Vagina (tissue), 2 donors: Measurements from ENCODE around the gene CNGA4. TPM values are rescaled to one million over a fixed set of nuclear protein-coding genes. Genes with fewer than 3 reads are reported as not detected.

Experiments
- DNase-seq, 2 donors: peaks; one replicate each; pipeline ENCODE4 v3.0.0-alpha.2; 2017; ENCODE audit errors: extremely low spot score in 2 of 2
- H3K27ac ChIP-seq: fragments of 200-600 bp; sonication (generic); one replicate; pipeline ENCODE4 v1.5.1; 2019
- H3K27me3 ChIP-seq: fragments of 200-600 bp; sonication (generic); one replicate; pipeline ENCODE4 v1.5.1; 2019
- H3K36me3 ChIP-seq, 2 donors: fragments of 200-600 bp; sonication (generic); one replicate each; pipeline ENCODE4 v1.5.1; 2017 to 2019
- H3K4me1 ChIP-seq: fragments of 200-600 bp; sonication (generic); one replicate; pipeline ENCODE4 v1.5.1; 2019
- H3K4me3 ChIP-seq, 2 donors: fragments of 200-600 bp; sonication (generic); 1 replicate in 1 of 2; 2 replicates in 1 of 2; pipeline ENCODE4 v1.5.1; 2016 to 2019
- H3K9me3 ChIP-seq: fragments of 200-600 bp; sonication (generic); one replicate; pipeline ENCODE4 v1.5.1; 2019
- CTCF ChIP-seq, 3 experiments: fragments of 450-650 bp in 2 of 3; fragments of 200-600 bp in 1 of 3; sonication (generic) in 1 of 3; IDR thresholded peaks; one replicate each; pipeline ENCODE4 v1.5.1; 2017 to 2019; ENCODE audit warnings: antibody characterized with exemption in 3 of 3, mild to moderate bottlenecking in 2 of 3, moderate library complexity in 2 of 3
- POLR2A ChIP-seq, 2 donors: fragments of 450-650 bp; IDR thresholded peaks; one replicate each; pipeline ENCODE4 v1.6.1; 2017; ENCODE audit warnings: antibody characterized with exemption in 2 of 2, mild to moderate bottlenecking in 2 of 2, moderate library complexity in 2 of 2
- POLR2AphosphoS5 ChIP-seq, 2 donors: sonication (generic); formaldehyde crosslinking; IDR thresholded peaks; one replicate each; pipeline ENCODE4 v1.9.0; 2017; ENCODE audit warnings: antibody characterized with exemption in 2 of 2, mild to moderate bottlenecking in 2 of 2, low read depth in 1 of 2; ENCODE audit not compliant: insufficient read depth in 1 of 2
- intact Hi-C: fragments of 100-400 bp; cut with DNase I; formaldehyde crosslinking; loops from one replicate; pipeline ENCODE4 v1.15.1; 2023
- total RNA-seq: library from RNA; depleted of rRNA; stranded (reverse); fragments of >200 nt; gene quantifications from one replicate; pipeline ENCODE4 v1.2.3, GENCODE V29; 2016

CNGA4 gene
- total RNA-seq, 1 donor from 2014 or later = not detected

- H3K9me3 ChIP-seq = no peaks in the 10 kb centered on the region
- no peak for DNase-seq
- intact Hi-C loops = no loop called here
Observed at GRCh38 chr11:6268820-6269219, 29.9 kb downstream of the CNGA4 start.

GRCh38 chr11:6269994-6270393 is 31.1 kb downstream of the CNGA4 start:
- no peaks in the 10 kb centered on the region for H3K36me3 ChIP-seq
- intact Hi-C loops = no loop called here
- DNase-seq = no peak
- H3K4me3 ChIP-seq = no peak overlapping the region
- no peaks in the 10 kb centered on the region for H3K27me3 ChIP-seq
- no peaks in the 10 kb centered on the region for H3K4me1 ChIP-seq
- no peak overlapping the region for H3K27ac ChIP-seq
- H3K9me3 ChIP-seq = no peaks in the 10 kb centered on the region
- TF ChIP-seq CTCF (IDR thresholded peaks at IDR 0.05) (no peak), POLR2AphosphoS5 (IDR thresholded peaks at IDR 0.05; ENCODE audit: insufficient read depth in 1 of 2, low read depth in 1 of 2) (no peak), POLR2A (IDR thresholded peaks at IDR 0.05) (no peak)

More at GRCh38 chr11:6268820-6269219, 29.9 kb downstream of the CNGA4 start:
- no peaks in the 10 kb centered on the region for H3K36me3 ChIP-seq
- TF ChIP-seq POLR2A (IDR thresholded peaks at IDR 0.05) (no peak), POLR2AphosphoS5 (IDR thresholded peaks at IDR 0.05; ENCODE audit: insufficient read depth in 1 of 2, low read depth in 1 of 2) (no peak), CTCF (IDR thresholded peaks at IDR 0.05) (no peak)
- H3K4me1 ChIP-seq = no peaks in the 10 kb centered on the region
- H3K27me3 ChIP-seq = no peaks in the 10 kb centered on the region
- H3K27ac ChIP-seq = no peak overlapping the region
- no peak overlapping the region for H3K4me3 ChIP-seq

GRCh38 chr11:6270584-6271246 is 31.8 kb downstream of the CNGA4 start:
- Histone ChIP-seq H3K9me3 (no peaks in the 10 kb centered on the region), H3K27ac (no peak overlapping the region), H3K4me3 (no peak overlapping the region), H3K27me3 (no peaks in the 10 kb centered on the region), H3K36me3 (no peaks in the 10 kb centered on the region), H3K4me1 (no peaks in the 10 kb centered on the region)
- DNase-seq = no peak
- intact Hi-C loops = no loop called here
- TF ChIP-seq POLR2AphosphoS5 (IDR thresholded peaks at IDR 0.05; ENCODE audit: insufficient read depth in 1 of 2, low read depth in 1 of 2) (no peak), CTCF (IDR thresholded peaks at IDR 0.05) (no peak), POLR2A (IDR thresholded peaks at IDR 0.05) (no peak)

- no peak for DNase-seq
Observed at GRCh38 chr11:6271598-6271997, 32.7 kb downstream of the CNGA4 start.

More at GRCh38 chr11:6271598-6271997, 32.7 kb downstream of the CNGA4 start:
- H3K4me1 ChIP-seq = no peaks in the 10 kb centered on the region
- intact Hi-C loops = no loop called here
- H3K4me3 ChIP-seq = no peak overlapping the region
- H3K27me3 ChIP-seq = no peaks in the 10 kb centered on the region
- H3K27ac ChIP-seq = no peak overlapping the region
- TF ChIP-seq POLR2AphosphoS5 (IDR thresholded peaks at IDR 0.05; ENCODE audit: insufficient read depth in 1 of 2, low read depth in 1 of 2) = no peak
- no peak for TF ChIP-seq CTCF (IDR thresholded peaks at IDR 0.05)
- TF ChIP-seq POLR2A (IDR thresholded peaks at IDR 0.05) = no peak
- H3K9me3 ChIP-seq = no peaks in the 10 kb centered on the region
- no peaks in the 10 kb centered on the region for H3K36me3 ChIP-seq
